Loucy (cell line): ENCODE measurements around the gene DACH1.

Experiments used
- CTCF ChIP-seq: fragments of 200-600 bp; sonication (generic); conservative IDR thresholded peaks from 2 replicates; pipeline ENCODE4 v1.5.1; 2014; ENCODE audit warnings: mild to moderate bottlenecking, antibody characterized with exemption, low read length
- EZH2phosphoT487 ChIP-seq: fragments of 200-600 bp; IDR thresholded peaks from 2 replicates; pipeline ENCODE4 v1.6.1; 2018; ENCODE audit warnings: antibody characterized with exemption, mild to moderate bottlenecking, moderate library complexity, borderline replicate concordance

GRCh38 chr13:71727662-71728061 is 139.3 kb downstream of the DACH1 start:
- no peak for TF ChIP-seq CTCF
- TF ChIP-seq EZH2phosphoT487, result no peak
